ENCODE data around the gene TRIB2. TPM values are rescaled to one million over a fixed set of nuclear protein-coding genes. Genes with fewer than 3 reads are reported as not detected.

Gene TRIB2
- total and polyA plus RNA-seq, 2 of the 13 experiments (the other 11 are each of a cell fraction or from before 2014, with no cell fraction given): 1.1 to 2.3 TPM

DNA sequence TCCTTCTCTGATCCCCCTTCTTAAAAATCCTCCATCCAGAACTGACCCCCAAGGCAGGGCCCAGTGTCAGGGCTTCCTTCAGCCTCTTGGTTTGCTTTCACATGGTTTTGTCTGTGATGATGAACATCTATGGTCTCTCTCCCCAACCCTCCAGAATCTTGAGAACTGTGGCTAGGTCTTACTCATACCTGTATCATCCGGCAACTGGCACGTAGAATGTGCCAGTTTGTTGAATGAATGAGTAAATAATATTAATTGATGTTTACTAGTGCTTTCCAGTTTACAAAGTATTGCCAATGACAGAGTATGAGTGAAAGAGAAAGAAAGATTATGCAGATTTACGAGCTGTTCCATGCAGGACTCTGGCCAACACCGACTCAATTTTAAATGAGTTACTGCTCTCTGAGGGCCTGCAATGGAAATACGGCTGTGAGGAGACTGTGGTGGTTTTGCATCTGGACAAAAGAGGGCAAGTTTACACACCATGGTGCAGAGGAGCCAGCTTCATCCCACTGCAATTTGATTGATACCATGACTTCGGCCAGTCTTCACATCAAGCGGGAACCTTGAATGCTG, 29.9 kb upstream of the TRIB2 start (continued):
- TF ChIP-seq CCDC6 (CRISPR knock-in tag; IDR thresholded peaks at IDR 0.05) (no peak), KMT2A (CRISPR knock-in tag; IDR thresholded peaks at IDR 0.05) (no peak), DMAP1 (CRISPR knock-in tag; IDR thresholded peaks at IDR 0.05) (no peak), ZNF567 (CRISPR knock-in tag; IDR thresholded peaks at IDR 0.05; ENCODE audit: borderline replicate concordance) (no peak)
- TF ChIP-seq, protein P1, sequence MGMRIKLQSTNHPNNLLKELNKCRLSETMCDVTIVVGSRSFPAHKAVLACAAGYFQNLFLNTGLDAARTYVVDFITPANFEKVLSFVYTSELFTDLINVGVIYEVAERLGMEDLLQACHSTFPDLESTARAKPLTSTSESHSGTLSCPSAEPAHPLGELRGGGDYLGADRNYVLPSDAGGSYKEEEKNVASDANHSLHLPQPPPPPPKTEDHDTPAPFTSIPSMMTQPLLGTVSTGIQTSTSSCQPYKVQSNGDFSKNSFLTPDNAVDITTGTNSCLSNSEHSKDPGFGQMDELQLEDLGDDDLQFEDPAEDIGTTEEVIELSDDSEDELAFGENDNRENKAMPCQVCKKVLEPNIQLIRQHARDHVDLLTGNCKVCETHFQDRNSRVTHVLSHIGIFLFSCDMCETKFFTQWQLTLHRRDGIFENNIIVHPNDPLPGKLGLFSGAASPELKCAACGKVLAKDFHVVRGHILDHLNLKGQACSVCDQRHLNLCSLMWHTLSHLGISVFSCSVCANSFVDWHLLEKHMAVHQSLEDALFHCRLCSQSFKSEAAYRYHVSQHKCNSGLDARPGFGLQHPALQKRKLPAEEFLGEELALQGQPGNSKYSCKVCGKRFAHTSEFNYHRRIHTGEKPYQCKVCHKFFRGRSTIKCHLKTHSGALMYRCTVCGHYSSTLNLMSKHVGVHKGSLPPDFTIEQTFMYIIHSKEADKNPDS (CRISPR knock-in tag; IDR thresholded peaks at IDR 0.05): no peak

DNA sequence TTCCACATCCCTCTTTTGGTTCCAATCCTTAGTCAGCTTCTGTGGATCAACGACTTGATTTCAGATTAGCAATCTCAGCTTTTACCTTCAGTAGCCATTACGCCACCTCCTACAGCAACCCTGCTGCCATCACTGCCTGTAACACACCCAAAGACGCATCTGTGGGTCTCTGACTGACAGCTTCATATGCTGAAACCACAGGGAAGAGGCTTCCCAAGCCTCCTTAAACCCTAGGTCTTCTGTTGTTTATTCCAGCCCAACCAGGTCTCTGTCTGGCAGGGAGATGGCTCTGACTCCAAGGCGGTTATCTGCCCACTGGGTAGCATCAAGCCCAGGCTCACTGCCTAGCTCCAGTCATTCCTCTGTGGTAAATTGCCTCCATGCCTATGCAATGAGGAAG, 28.6 kb upstream of the TRIB2 start:
- Histone ChIP-seq H3K36me3 (replicated peaks in 1 of 2; ENCODE audit: control insufficient read depth in 1 of 2, insufficient read depth in 2 of 2, low read length in 2 of 2) (no peaks in the 10 kb centered on the region), H3K4me2 (ENCODE audit: low read depth, low read length) (no peak overlapping the region), H3K27me3 (ENCODE audit: control insufficient read depth in 1 of 2, insufficient read depth in 2 of 2, low read length in 2 of 2) (no peaks in the 10 kb centered on the region; a peak in 1 of 5 replicates), H2AFZ (ENCODE audit: low read length) (no peak overlapping the region), H3K27ac (ENCODE audit: extremely low read length, insufficient read depth, low read length) (no peak overlapping the region), H3K9me3 (ENCODE audit: low read length) (peaks cover 17% of the 10 kb centered on the region), H3K4me3 (replicated peaks in 1 of 3; ENCODE audit: insufficient read depth in 1 of 3, low read depth in 2 of 3, low read length in 3 of 3) (no peak overlapping the region), H4K20me1 (ENCODE audit: insufficient read depth, low read length) (no peaks in the 10 kb centered on the region), H3K9ac (ENCODE audit: insufficient read depth, low read depth, low read length) (no peak overlapping the region), H3K79me2 (ENCODE audit: insufficient read depth, low read length) (no peaks in the 10 kb centered on the region), H3K4me1 (ENCODE audit: insufficient read depth, low read length) (no peaks in the 10 kb centered on the region)
- FAIRE-seq (no peak), ATAC-seq (no peak), DNase-seq (ENCODE audit: low spot score) (no peak)
- 45% methylated on average over 4 of the region's 4 CpGs for WGBS (ENCODE audit: low lambda C conversion rate)
- BruUV-seq (replicated peaks): no TSS peak
- ChIA-PET POLR2A (no interaction called here), CTCF (ENCODE audit: low intra/inter-chr PET ratio, low total read pairs) (no interaction called here)
- intact Hi-C loops (cut with micrococcal nuclease; ENCODE audit: unreplicated experiment): no loop called here
- in situ Hi-C loops (cut with HindIII; ENCODE audit: extremely low pct_ligation_motif_present, low pct_unique_long_range_greater_than_20kb): no loop called here
- TF ChIP-seq NKX3-1 (CRISPR knock-in tag; IDR thresholded peaks at IDR 0.05) (no peak), LCORL (IDR thresholded peaks at IDR 0.05) (no peak), LCORL (CRISPR knock-in tag; IDR thresholded peaks at IDR 0.05) (no peak), TOPORS (CRISPR knock-in tag; IDR thresholded peaks at IDR 0.05) (no peak), LRRFIP1 (CRISPR knock-in tag; conservative IDR thresholded peaks at IDR 0.05) (no peak), ZNF17 (CRISPR knock-in tag; IDR thresholded peaks at IDR 0.05) (no peak), ZNF24 (IDR thresholded peaks at IDR 0.05) (no peak), SOX13 (IDR thresholded peaks at IDR 0.05) (no peak), SOX13 (CRISPR knock-in tag; conservative IDR thresholded peaks at IDR 0.05 in 1 of 2, IDR thresholded peaks at IDR 0.05 in 1 of 2) (no peak), ZNF251 (CRISPR knock-in tag; IDR thresholded peaks at IDR 0.05) (no peak), SMARCE1 (IDR thresholded peaks at IDR 0.05; ENCODE audit: borderline replicate concordance) (no peak), ZNF563 (CRISPR knock-in tag; IDR thresholded peaks at IDR 0.05) (no peak)
- TF ChIP-seq, protein P2, sequence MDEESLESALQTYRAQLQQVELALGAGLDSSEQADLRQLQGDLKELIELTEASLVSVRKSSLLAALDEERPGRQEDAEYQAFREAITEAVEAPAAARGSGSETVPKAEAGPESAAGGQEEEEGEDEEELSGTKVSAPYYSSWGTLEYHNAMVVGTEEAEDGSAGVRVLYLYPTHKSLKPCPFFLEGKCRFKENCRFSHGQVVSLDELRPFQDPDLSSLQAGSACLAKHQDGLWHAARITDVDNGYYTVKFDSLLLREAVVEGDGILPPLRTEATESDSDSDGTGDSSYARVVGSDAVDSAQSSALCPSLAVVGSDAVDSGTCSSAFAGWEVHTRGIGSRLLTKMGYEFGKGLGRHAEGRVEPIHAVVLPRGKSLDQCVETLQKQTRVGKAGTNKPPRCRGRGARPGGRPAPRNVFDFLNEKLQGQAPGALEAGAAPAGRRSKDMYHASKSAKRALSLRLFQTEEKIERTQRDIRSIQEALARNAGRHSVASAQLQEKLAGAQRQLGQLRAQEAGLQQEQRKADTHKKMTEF (CRISPR knock-in tag; IDR thresholded peaks at IDR 0.05): no peak
